Embryonic facial prominence (tissue), 1 donor: Measurements from ENCODE around the gene MICAL3.

Source experiments
- DNase-seq: peaks from one replicate; pipeline ENCODE4 v3.0.0-alpha.2; 2016; ENCODE audit errors: extremely low spot score

Gene MICAL3

DNA sequence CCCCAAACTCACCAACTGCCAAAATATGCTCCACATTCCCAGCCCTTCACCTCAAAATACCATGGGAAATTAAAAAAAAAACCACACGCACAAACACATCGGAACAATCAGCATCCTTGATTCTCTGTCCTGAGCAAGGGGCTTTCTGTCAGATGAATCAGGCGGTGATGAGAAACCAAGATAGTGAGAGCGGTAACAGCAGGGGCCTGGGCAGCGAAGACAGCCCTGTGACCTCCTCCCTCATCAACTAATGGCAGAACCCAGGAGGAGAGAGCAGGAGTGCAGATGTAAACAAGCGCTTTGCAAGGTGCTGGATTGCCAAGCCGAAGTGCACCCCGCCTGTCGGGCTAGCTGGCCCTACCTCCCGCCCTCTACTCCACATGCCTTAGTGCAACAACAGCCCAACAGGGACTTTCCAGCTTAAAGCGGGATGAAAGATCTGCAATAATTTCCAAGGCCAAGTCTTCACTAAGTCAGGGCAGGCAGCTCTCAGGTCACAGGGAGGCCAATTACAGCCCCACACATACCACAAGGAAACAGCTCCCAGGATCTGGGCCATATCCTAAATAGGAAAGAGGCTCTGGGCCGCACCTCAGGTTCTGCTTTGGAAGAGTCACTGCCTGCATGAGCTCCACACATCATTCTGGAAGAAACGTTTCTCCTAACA, 177.9 kb downstream of the MICAL3 start:
- DNase-seq = no peak

DNA sequence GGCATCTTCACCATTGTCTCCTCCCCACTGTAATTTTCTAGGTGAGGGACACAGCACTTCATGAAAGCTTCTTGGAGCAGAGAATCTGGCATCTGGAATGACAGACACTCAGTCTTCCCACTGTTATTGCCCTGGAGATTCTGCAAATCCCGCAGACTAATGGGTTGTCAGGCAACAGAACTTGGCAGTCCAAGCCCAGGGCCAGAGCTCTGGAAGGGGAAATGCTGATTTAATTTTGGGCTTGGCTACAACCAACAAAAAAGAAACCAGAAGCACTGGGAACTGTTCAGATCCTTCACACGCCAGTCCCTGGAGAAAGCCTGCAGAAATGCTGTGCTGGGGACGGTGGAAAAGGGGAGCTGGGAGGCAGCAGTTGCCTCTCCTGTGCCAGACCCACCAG, 178.6 kb downstream of the MICAL3 start:
- no peak for DNase-seq

DNA sequence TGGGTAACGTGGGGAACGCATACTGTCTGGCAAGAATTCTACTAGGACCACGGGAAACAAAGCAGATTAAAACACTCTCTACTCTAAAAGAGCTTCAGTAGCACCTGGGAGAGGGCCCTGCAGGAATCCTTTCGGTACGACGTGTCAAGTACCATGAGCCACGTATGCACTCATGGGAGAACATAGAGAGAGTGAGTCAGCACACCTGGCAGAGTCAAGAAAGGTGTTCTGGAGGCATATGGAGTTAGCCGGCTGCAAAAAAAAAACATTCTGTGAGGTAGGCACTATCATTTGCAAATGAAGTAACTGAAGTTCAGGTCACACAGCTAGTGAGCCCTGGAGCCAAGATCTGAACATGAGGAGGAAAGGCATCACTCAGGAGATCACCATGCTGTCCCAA, 179.0 kb downstream of the MICAL3 start:
- DNase-seq = no peak

DNA sequence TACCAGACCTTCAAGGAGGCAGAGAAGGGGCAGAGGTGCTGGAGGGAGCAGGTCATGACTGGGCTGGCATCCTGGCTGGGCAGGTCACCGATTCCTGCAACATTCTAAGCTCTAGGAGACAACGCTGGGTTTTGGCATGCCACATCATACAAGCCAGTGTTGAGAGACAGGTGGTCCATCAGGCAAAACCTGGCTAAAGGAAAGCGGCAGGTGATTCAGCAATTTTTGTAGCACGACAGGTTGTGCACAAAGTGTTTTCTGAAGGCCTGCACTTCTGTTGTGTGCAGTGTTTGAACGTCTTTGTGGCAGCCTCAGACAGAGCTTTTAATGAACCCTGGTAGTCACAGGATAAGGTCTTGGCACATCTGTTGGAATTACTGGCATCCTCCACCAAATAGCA, 180.2 kb downstream of the MICAL3 start:
- no peak for DNase-seq

DNA sequence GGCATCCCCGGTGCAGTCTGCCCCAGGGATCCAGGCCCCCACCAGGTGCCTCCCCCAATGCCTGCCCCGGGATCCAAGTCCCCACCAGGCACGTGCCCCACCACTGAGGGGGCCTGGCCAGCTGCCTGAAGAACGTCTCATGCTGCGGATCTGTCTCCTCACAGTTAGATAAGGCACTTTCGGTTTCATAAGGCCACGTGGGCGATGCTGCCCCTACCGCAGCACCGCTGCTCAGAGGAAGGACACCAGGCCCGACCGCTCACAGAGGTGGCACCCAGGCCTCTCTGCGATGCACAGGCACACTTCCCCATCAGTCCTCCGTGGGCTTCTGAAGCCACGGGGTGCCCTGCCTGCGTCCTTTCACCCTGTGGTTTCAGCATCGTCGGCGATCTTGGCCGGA, 182.0 kb downstream of the MICAL3 start:
- DNase-seq = no peak

DNA sequence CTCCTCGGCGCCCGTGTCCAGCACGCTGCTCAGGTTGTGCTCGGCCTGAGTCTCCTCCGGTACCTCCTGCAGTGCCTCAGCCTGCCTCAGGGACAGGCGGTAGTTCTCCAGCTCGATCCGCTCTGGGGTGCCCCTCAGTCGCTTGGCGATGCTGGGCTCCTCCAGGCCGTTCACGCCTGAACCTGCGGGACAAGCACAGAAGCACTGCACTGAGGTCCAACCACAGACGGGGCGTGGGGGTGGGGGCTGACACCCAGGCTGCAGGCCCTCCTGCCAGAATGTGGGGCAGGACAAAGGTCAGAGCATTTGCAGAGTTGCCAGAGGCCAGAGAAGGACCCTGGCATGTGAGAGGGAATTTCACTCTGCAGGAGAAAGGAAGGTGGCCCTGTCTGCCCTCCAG, 182.5 kb downstream of the MICAL3 start:
- DNase-seq = no peak

DNA sequence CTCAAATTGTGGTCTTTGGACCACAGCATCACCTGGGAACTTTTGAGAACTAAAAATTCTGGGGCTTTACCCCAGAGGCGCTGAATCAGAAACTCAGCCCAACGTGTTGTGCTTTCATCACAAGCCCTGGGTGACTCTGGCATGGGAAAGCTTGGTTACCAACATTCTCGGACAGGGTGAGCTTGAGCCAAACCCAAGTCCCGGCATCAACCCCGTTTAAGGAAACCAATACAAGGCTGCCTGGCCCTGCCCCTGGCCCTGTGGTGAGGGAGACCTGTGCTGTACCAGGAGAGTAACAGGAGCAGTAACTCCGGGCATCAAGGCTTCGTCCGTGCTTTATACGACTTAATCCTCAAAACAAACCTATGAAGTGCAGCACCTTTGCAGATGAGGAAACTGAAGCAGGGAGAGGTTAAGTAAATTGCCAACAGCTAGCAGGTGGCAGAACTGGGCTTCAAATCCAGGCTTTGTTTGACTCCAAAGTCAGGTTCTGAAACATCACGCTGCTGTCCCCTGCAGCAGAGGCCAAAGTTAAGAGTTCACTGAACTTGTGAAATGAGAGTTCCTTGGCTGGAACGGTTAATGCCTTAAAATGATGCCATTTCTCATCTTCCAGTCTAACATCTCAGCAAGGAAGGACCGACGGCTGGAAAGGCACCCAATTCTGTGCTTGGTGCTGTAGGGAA, 186.0 kb downstream of the MICAL3 start:
- no peak for DNase-seq

- no peak for DNase-seq
Observed at GRCh38 chr22:17836992-17837742, 187.2 kb downstream of the MICAL3 start.

DNA sequence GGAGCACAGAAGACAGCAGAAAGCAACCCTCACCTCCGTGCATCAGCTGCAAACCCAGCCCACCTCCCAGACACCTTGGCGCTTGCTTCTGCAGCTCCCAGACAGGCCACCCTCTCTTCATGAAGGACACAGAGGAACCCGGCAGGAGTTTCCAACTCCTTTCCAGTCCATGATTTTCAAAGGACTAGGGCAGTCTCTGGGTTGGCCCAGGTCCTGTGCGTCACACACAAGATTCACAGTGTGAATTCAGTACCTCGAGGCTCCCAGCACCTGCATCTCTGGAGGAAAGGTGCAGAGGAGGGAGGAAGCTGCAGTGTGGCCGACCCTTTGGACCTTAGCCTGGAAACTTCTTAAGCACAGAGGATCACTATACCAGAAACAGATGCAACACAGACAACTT, 189.1 kb downstream of the MICAL3 start:
- no peak for DNase-seq

DNA sequence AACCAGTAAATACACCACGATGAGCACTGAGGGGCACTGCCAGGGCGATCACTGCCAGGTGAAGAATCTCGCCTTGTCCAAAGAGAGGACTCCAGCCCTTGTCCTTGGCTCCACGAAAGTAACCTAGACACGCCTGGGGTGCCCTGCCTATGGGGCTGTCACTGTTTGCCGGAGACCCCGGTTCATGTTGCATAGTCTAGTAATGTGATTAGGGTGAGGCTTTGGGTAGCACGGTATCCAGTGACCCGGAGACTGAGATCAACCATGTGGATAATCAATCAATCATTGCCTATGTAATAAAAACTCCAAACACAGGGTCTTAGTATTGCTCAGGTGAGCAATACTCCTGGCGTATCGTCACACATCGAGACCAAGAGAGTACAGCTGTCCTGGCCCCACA, 190.9 kb downstream of the MICAL3 start:
- DNase-seq = no peak

GRCh38 chr22:17832665-17833064, 191.7 kb downstream of the MICAL3 start:
- DNase-seq = no peak

GRCh38 chr22:17831501-17832251, 192.7 kb downstream of the MICAL3 start:
- DNase-seq = no peak

DNA sequence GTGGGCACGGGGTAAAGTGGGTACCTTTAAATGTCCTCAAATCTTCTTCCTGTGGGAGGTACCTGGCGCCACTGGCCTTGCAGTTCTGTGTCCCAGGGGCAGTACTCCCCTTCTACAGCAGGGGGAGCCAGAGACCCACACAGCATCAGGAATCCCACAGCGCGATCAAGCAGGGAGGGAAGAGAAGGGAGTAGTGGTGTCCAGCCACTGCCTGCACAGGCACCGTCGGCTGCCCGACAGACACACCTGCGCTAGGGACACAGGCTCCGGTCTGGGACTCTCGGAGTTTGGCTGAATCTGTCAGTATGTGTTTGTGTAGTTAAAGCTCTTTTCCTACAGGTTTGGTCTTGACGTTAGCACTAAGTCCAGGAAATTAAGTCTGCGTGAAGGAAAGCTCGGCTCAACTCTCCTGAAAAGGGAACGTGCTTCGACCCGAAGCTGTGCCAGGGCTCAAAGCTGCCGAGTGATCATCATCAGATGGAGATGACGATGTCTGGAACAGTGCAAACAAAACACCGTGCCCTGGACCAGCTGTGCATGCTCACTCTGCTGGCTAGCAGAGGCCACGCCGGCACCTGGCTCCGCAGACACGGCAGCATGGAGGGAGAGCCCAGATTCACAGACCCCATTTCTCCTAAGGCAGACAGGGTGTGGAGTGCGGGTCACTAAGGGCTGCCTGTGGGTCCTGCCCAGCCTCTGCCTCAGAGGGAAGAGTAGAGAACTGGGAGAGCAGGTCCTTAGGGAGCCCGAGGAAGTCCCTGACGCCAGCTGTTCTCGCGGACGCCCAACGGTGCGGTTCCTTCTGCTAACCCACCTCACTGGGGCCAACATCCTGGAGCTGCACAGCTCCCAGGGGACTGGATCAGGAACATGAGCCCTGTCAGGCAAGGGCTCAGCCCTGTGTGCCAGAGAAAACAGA, 194.1 kb downstream of the MICAL3 start:
- peak; percentile 61 for DNase-seq

GRCh38 chr22:17829695-17830042, 194.7 kb downstream of the MICAL3 start:
- DNase-seq = no peak

- no peak for DNase-seq
Observed at GRCh38 chr22:17828502-17829080, 195.8 kb downstream of the MICAL3 start.

GRCh38 chr22:17827466-17827865, 196.9 kb downstream of the MICAL3 start:
- no peak for DNase-seq

DNA sequence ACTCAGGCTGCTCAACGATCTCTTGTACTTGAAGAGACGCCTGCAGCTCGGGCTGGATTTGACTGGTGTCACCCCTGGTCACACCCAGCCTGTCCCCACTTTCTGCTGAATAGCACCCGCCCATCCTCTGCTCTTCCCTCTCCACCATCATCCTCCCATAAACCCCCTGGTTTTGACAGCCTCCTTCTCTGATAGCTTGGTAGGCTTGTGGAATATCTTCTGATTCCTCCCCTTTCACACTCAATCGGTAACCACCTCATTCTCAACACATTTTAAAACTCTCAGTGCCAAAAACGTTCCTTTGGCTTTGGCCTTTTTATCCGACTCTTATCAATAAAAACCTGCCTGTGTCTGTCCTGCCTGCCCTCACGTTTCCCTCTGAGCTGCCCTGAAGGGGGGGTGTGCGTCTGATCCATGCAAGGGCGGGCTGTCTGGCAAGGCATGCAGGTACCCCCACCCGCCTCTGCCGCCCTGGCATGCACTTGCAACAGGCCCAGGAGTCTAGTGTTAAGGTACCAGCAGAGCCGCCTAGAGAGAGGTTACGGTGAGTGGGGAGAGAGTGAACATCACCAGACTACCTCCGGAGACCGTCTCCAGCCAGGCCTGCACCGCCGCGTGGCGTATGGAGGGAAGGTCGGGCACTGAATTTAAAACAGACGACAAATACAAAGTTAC, 198.3 kb downstream of the MICAL3 start:
- DNase-seq = no peak

DNA sequence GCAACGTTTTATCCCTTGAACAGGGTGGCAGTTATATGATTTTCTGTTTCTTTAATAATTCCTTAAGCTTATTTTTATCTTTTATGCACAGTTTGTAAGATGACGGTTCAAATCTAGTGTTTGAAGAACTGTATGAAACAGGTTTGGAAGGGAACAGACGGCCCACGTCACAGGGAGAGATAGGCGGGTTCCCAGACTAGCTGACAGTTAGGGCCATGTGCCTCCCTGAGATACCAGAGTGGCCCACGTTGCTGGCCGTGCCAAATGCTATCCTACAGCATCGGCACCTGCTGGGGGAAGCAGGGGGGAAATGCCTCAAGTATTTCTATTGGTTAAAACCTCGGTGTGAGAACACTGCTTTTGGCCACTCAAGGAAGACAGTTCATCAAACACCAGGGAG, 199.9 kb downstream of the MICAL3 start:
- no peak for DNase-seq

GRCh38 chr22:17823964-17824363, 200.4 kb downstream of the MICAL3 start:
- no peak for DNase-seq

- DNase-seq = no peak
Observed at GRCh38 chr22:17823226-17823625, 201.1 kb downstream of the MICAL3 start.
